WERI-Rb-1 (cell line): ENCODE measurements around the gene SLC7A1.

ENCODE experiments used
- DNase-seq: peaks from one replicate; pipeline ENCODE4 v3.0.0-alpha.2; 2020
- H3K27ac ChIP-seq: fragments of 250-450 bp; sonication (Bioruptor Pico); 2 replicates; pipeline ENCODE4 v1.5.1; 2020; ENCODE audit warnings: mild to moderate bottlenecking, moderate library complexity
- H3K27me3 ChIP-seq: fragments of 250-450 bp; sonication (Bioruptor Pico); 2 replicates; pipeline ENCODE4 v1.5.1; 2021; ENCODE audit warnings: mild to moderate bottlenecking, low read depth, moderate library complexity; ENCODE audit not compliant: insufficient read depth, severe bottlenecking
- H3K36me3 ChIP-seq: fragments of 250-450 bp; sonication (Bioruptor Pico); 2 replicates; pipeline ENCODE4 v1.5.1; 2020; ENCODE audit warnings: mild to moderate bottlenecking, moderate library complexity
- H3K4me3 ChIP-seq: 2 replicates; pipeline ENCODE4 v1.5.1; 2011; ENCODE audit warnings: low read depth, mild to moderate bottlenecking, control low read depth, low read length
- H3K9me3 ChIP-seq: fragments of 250-450 bp; sonication (Bioruptor Pico); 2 replicates; pipeline ENCODE4 v1.5.1; 2021; ENCODE audit warnings: mild to moderate bottlenecking, moderate library complexity; ENCODE audit not compliant: severe bottlenecking
- CTCF ChIP-seq: IDR thresholded peaks from 2 replicates; pipeline ENCODE4 v1.5.1; 2011; ENCODE audit warnings: low read depth, mild to moderate bottlenecking, control low read depth, inconsistent platforms, low read length

SLC7A1 gene

DNA sequence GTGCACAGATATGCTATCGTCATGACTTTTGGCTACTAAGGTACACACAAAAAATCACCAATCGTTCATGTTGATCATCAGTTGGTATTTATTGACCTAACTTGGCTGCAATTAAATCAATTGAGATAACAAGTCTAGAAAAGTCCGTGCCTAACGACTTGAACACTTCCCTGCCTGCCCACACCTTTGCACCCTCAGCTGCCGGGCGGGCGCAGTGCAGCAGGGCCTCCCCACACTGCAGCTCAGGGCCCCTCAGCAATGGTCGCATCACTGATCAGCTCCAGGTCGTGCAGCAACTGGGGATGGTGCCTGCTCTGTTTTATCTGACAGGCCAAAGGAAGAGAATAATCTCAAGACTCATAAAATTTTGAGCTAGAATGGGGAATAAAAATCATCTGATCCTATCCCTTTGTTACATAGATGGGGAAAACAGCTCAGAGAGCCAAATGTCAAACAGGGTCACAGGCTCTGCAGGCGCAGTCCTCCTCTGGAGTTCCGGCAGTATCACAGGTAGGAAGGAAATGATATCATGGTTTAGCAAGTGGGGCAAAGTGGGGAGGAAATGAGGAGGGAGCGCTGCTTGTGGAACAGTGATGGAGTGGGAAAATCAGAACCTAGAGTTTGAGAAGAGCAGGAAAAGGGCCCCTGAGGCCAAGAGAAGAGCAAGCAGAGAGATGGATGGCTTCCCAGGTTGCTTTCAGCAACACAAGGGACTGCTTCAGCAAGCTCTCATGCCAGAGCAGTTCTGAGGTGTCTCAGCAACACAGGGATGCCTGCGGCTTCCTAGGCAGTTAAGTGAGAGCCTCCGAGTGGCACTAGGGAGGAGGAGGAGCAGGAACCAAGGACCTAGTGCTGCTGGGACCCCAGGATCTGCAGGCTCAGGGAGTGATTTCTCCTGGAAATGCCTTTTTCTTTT is 57.5 kb downstream of the SLC7A1 start:
- Histone ChIP-seq H3K27me3 (no peaks in the 10 kb centered on the region), H3K36me3 (no peaks in the 10 kb centered on the region), H3K9me3 (no peaks in the 10 kb centered on the region), H3K27ac (no peak overlapping the region), H3K4me3 (no peak overlapping the region)
- DNase-seq = no peak
- no peak for TF ChIP-seq CTCF

GRCh38 chr13:29536853-29537252 is 58.6 kb downstream of the SLC7A1 start:
- no peak for TF ChIP-seq CTCF
- Histone ChIP-seq H3K9me3 (no peaks in the 10 kb centered on the region), H3K36me3 (no peaks in the 10 kb centered on the region), H3K27me3 (no peaks in the 10 kb centered on the region), H3K4me3 (no peak overlapping the region), H3K27ac (no peak overlapping the region)
- no peak for DNase-seq

GRCh38 chr13:29535663-29536655 is 59.5 kb downstream of the SLC7A1 start:
- no peak for TF ChIP-seq CTCF
- no peaks in the 10 kb centered on the region for H3K27me3 ChIP-seq
- H3K9me3 ChIP-seq = no peaks in the 10 kb centered on the region
- no peaks in the 10 kb centered on the region for H3K36me3 ChIP-seq
- no peak overlapping the region for H3K27ac ChIP-seq
- no peak for DNase-seq
- H3K4me3 ChIP-seq = no peak overlapping the region

DNA sequence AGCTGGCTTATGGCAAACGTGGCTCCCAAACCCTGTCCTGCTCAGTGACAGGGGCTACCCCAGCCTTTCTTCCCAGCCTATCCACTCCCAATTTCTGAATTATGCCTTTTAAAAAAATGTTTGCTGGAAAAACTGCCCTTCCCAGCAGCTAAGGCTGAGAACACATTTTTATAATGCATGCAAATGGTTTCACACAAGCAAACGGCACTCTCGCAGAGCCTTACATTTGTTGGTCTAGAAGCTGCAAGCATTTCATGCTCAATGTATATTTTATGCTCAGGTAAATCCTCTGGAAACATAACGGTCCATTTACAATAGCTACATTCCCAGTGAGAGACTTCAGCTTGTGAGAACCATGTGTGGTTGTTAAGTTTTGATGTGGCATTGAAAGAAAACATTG is 61.4 kb downstream of the SLC7A1 start:
- no peak for DNase-seq
- Histone ChIP-seq H3K36me3 (no peaks in the 10 kb centered on the region), H3K4me3 (no peak overlapping the region), H3K27me3 (no peaks in the 10 kb centered on the region), H3K9me3 (no peaks in the 10 kb centered on the region), H3K27ac (no peak overlapping the region)
- TF ChIP-seq CTCF = no peak

DNA sequence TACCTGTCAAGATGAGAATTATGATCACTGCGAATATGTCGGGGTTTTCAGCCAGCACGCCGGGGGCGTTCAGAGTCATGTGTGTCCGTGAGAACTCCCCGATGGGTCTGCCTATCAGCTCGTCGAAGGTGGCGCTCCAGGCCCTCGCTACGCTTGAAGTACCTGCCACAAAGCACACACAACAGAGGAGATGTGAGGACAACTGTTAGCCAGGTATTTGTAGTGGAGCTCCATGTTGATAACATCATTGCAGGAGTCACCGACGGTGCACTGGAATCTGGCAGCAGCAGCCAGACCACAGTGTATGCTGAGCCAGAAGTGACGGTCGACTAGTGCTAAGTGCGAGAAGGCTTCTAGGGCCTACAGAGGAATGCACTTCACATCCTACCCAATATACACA is 62.7 kb downstream of the SLC7A1 start:
- no peak for DNase-seq
- H3K4me3 ChIP-seq = no peak overlapping the region
- no peaks in the 10 kb centered on the region for H3K9me3 ChIP-seq
- no peaks in the 10 kb centered on the region for H3K27me3 ChIP-seq
- TF ChIP-seq CTCF = no peak
- no peak overlapping the region for H3K27ac ChIP-seq
- no peaks in the 10 kb centered on the region for H3K36me3 ChIP-seq
